HCT116 (cell line): ENCODE results near the gene PPP1R36. TPM values are rescaled to one million over a fixed set of nuclear protein-coding genes. Genes with fewer than 3 reads are reported as not detected.

Experiments used
- ATAC-seq: fragments of 200-7000 bp; cut with Tn5 transposase; 2 replicates; pipeline ENCODE4 v1.9.1; 2020; ENCODE audit warnings: mild to moderate bottlenecking, moderate library complexity
- BruUV-seq: library from RNA; stranded (reverse); fragments of 400-500 nt; replicated peaks from 2 replicates; lab custom pipeline; 2021; lab: Mats Ljungman, UMichigan
- CTCF ChIA-PET: fragments of 300-600 bp; sonication (Branson Sonifier 250); formaldehyde crosslinking; loops from one replicate; lab custom pipeline; 2021; ENCODE audit warnings: antibody characterized with exemption; lab: Charles Lee
- POLR2A ChIA-PET: fragments of 300-600, 350-600 bp; sonication (Branson Sonifier 250); formaldehyde crosslinking; loops from one replicate; lab custom pipeline; 2021; ENCODE audit warnings: antibody characterized with exemption; lab: Charles Lee
- RAD21 ChIA-PET, 2 experiments: fragments of 300-600 bp; sonication (Branson Sonifier 250); formaldehyde crosslinking; loops; one replicate each; lab custom pipeline; 2023; ENCODE audit warnings: low total read pairs in 2 of 2; ENCODE audit not compliant: uncharacterized antibody in 2 of 2, unreplicated experiment in 2 of 2, low non-redundant PET in 1 of 2; lab: Charles Lee
- DNase-seq: peaks from one replicate; pipeline ENCODE4 v3.0.0-alpha.2; 2010; ENCODE audit warnings: low read depth, low spot score
- H2AFZ ChIP-seq: fragments of 200-600 bp; shearing (Covaris generic), sonication (generic); 2 replicates; pipeline ENCODE4 v1.6.1; 2017; ENCODE audit warnings: low read depth, mixed run types, mixed read lengths, antibody characterized with exemption, low read length; ENCODE audit not compliant: poor library complexity, severe bottlenecking
- H3K27ac ChIP-seq: 2 replicates; pipeline ENCODE4 v1.5.1; 2012; ENCODE audit warnings: low read depth, low read length
- H3K27me3 ChIP-seq: fragments of 200-600 bp; sonication (generic); 2 replicates; pipeline ENCODE4 v1.6.1; 2016; ENCODE audit warnings: mixed run types, low read length, mixed read lengths; ENCODE audit not compliant: insufficient read depth
- H3K36me3 ChIP-seq, 2 experiments: fragments of 200-500 bp in 1 of 2; fragments of 200-600 bp in 1 of 2; sonication (Bioruptor generic) in 1 of 2; sonication (generic) in 1 of 2; 2 replicates each; pipeline versions ENCODE4 v1.5.1 to v1.6.1; 2014 to 2016; ENCODE audit warnings: low read length in 2 of 2, inconsistent platforms in 1 of 2, mixed read lengths in 1 of 2, mixed run types in 1 of 2; ENCODE audit not compliant: insufficient read depth in 2 of 2, control insufficient read depth in 1 of 2
- H3K4me1 ChIP-seq, 2 experiments: fragments of 200-600 bp in 1 of 2; sonication (generic) in 1 of 2; 2 replicates each; pipeline versions ENCODE4 v1.5.1 to v1.6.1; 2012 to 2017; ENCODE audit warnings: low read length in 2 of 2, inconsistent platforms in 1 of 2, mild to moderate bottlenecking in 1 of 2, mixed read lengths in 1 of 2, mixed run types in 1 of 2, moderate library complexity in 1 of 2; ENCODE audit not compliant: insufficient read depth in 2 of 2, control insufficient read depth in 1 of 2
- H3K4me2 ChIP-seq: fragments of 200-600 bp; sonication (generic); 2 replicates; pipeline ENCODE4 v1.6.1; 2017; ENCODE audit warnings: mixed run types, low read length, mixed read lengths
- H3K4me3 ChIP-seq, 2 experiments: fragments of 200-600 bp in 1 of 2; sonication (generic) in 1 of 2; replicated peaks in 1 of 2; 2 replicates each; pipeline ENCODE4 v1.5.1; 2011 to 2016; ENCODE audit warnings: low read length in 2 of 2, control low read depth in 1 of 2, low read depth in 1 of 2, mild to moderate bottlenecking in 1 of 2, mixed read lengths in 1 of 2, mixed run types in 1 of 2
- H3K79me2 ChIP-seq: fragments of 200-600 bp; sonication (generic); 2 replicates; pipeline ENCODE4 v1.6.1; 2017; ENCODE audit warnings: mild to moderate bottlenecking, mixed run types, low read length, moderate library complexity, mixed read lengths; ENCODE audit not compliant: insufficient read depth
- H3K9ac ChIP-seq: fragments of 200-600 bp; sonication (generic); 2 replicates; pipeline ENCODE4 v1.6.1; 2016; ENCODE audit warnings: low read length, mixed read lengths
- H3K9me2 ChIP-seq: fragments of 200-600 bp; sonication (generic), shearing (Covaris generic); 2 replicates; pipeline ENCODE4 v1.6.1; 2017; ENCODE audit warnings: mixed run types, mild to moderate bottlenecking, moderate library complexity; ENCODE audit not compliant: insufficient read depth
- H3K9me3 ChIP-seq, 2 experiments: fragments of 200-500 bp in 1 of 2; fragments of 200-600 bp in 1 of 2; sonication (Bioruptor generic) in 1 of 2; sonication (generic) in 1 of 2; 2 replicates each; pipeline ENCODE4 v1.6.1; 2014 to 2017; ENCODE audit warnings: low read length in 2 of 2, mixed read lengths in 2 of 2, inconsistent platforms in 1 of 2, low read depth in 1 of 2, mild to moderate bottlenecking in 1 of 2, mixed run types in 1 of 2, moderate library complexity in 1 of 2; ENCODE audit not compliant: control insufficient read depth in 1 of 2, insufficient read depth in 1 of 2
- H4K20me1 ChIP-seq: fragments of 200-600 bp; sonication (generic), shearing (Covaris generic); 2 replicates; pipeline ENCODE4 v1.6.1; 2017; ENCODE audit warnings: mixed run types, mild to moderate bottlenecking, moderate library complexity; ENCODE audit not compliant: insufficient read depth
- CBX3 ChIP-seq: IDR thresholded peaks from 2 replicates; pipeline ENCODE4 v1.6.1; 2012; ENCODE audit warnings: low read depth
- CEBPB ChIP-seq: IDR thresholded peaks from 2 replicates; pipeline ENCODE4 v1.6.1; 2012; ENCODE audit warnings: low read depth
- EZH2phosphoT487 ChIP-seq: fragments of 200-600 bp; IDR thresholded peaks from 2 replicates; pipeline ENCODE4 v1.6.1; 2018; ENCODE audit warnings: antibody characterized with exemption, borderline replicate concordance
- JUND ChIP-seq: IDR thresholded peaks from 2 replicates; pipeline ENCODE4 v1.6.1; 2012
- POLR2A ChIP-seq: IDR thresholded peaks from 2 replicates; pipeline ENCODE4 v1.7.0; 2011; ENCODE audit warnings: borderline replicate concordance; ENCODE audit not compliant: insufficient read depth, insufficient read length; ENCODE audit errors: extremely low read depth
- SRF ChIP-seq: IDR thresholded peaks from 2 replicates; pipeline ENCODE4 v1.6.1; 2012; ENCODE audit warnings: low read depth
- TCF7L2 ChIP-seq: IDR thresholded peaks from 2 replicates; pipeline ENCODE4 v1.7.0; 2011; ENCODE audit warnings: borderline replicate concordance, inconsistent platforms; ENCODE audit not compliant: insufficient read depth, insufficient read length; ENCODE audit errors: extremely low read depth
- ZFX ChIP-seq: fragments of 450-650 bp; IDR thresholded peaks from 2 replicates; pipeline ENCODE4 v1.6.1; 2017
- intact Hi-C: fragments of 100-400 bp; cut with micrococcal nuclease; formaldehyde crosslinking; loops from 2 replicates; pipeline ENCODE4 v1.10.0; 2022
- total RNA-seq: library from RNA; stranded (reverse); gene quantifications from one replicate; pipeline ENCODE4 v1.2.1, GENCODE V29; 2021; ENCODE audit not compliant: unreplicated experiment
- TF ChIP-seq, protein P1 (sequence below): IDR thresholded peaks from 2 replicates; pipeline ENCODE4 v1.6.1; 2012
- TF ChIP-seq, protein P2 (sequence below): IDR thresholded peaks from 2 replicates; pipeline ENCODE4 v1.6.1; 2011; ENCODE audit warnings: mild to moderate bottlenecking, low read length, moderate library complexity; ENCODE audit not compliant: insufficient replicate concordance; ENCODE audit errors: extremely low read depth
- TF ChIP-seq, protein P3 (sequence below): IDR thresholded peaks from 2 replicates; pipeline ENCODE4 v1.6.1; 2012; ENCODE audit warnings: low read depth

The PPP1R36 gene
- total RNA-seq, 1 experiment from 2014 or later: 0.47 TPM

DNA sequence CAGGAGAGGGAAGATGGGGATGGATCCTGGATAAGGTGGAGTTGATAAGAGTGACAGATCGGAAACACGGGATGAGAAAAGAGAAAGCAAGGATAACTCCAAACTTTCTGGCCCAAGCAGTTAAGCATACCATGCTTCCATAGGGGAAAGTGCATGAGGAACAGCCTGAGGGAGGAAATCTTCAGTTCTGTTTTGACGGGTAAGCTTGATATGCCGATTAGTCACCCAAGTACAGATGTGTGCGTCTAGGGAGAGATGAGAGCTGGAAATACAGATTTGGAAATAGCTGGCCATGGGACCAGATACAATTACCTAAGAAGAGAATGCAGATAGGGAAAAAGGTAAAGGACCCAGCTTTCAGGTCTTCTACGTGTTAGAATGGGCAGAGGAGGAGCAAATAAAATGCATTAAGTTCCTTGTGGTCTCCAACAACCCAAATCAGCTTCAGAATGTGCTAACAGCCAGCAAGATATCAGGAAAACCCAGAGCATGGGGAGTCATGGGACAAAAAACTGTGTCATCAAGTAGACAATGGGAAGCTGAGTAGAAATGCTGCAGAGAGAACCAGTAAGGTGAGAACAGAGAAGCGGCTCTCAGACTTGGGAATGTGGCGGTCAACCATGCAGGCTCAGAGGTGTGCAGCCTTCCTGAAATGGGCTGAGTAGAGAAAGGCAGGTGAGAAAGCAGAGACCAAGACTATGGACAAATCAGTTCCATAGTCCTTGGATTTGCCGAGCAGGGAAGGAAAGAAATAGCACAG, 56.3 kb downstream of the PPP1R36 start:
- Histone ChIP-seq H4K20me1 (no peaks in the 10 kb centered on the region), H3K9me2 (no peaks in the 10 kb centered on the region), H3K4me3 (no peak overlapping the region), H3K27me3 (no peaks in the 10 kb centered on the region), H3K4me2 (no peak overlapping the region), H3K36me3 (no peaks in the 10 kb centered on the region), H3K9me3 (no peaks in the 10 kb centered on the region), H2AFZ (no peak overlapping the region), H3K9ac (no peak overlapping the region), H3K4me1 (no peaks in the 10 kb centered on the region), H3K27ac (no peak overlapping the region), H3K79me2 (no peaks in the 10 kb centered on the region)
- DNase-seq (no peak), ATAC-seq (no peak)
- intact Hi-C loops: no loop called here
- no TSS peak for BruUV-seq
- TF ChIP-seq CEBPB: no peak
- no peak for TF ChIP-seq JUND
- TF ChIP-seq, protein P1, sequence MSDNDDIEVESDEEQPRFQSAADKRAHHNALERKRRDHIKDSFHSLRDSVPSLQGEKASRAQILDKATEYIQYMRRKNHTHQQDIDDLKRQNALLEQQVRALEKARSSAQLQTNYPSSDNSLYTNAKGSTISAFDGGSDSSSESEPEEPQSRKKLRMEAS: no peak
- TF ChIP-seq TCF7L2: no peak
- TF ChIP-seq POLR2A: no peak
- TF ChIP-seq EZH2phosphoT487: no peak
- ChIA-PET RAD21 (interaction anchor here in 1 of 2 experiments (0.6 kb wide), 1 partner anchor 496 kb away, joined by 4 read pairs; the partner anchor contains the start of gene MAX), CTCF (no interaction called here), POLR2A (no interaction called here)

DNA sequence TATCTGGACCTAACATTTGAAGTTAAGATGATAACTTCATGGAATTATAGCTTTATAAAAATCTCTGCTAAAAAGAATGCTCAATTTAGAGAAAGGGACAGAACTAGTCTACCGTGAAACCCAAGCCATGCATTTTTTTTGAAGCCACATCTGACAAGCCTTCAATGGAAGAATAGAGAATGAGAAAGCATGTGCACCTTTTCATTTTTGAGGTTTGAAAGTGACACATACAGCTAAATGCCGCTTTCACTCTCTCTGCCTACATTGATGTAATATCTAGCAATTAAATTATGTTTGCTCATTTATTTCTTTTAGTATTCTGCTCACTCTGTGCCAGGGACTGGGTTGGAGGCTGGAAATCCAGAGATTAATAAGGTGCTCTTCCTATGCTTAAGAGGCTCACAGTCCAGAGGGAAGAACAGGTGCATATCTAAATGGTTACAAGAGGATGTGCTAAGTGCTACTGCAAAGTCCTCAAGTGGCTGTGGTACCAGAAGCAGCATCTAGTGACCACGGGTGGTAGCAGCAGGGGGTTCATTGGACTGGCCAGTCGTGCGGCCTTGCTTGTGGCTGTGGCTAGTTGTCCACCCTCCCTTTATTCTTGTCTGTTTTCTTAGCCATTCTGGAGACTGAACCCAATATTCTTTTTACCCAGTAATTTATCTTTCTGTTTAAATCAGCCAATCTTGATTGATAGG, 60.4 kb downstream of the PPP1R36 start:
- H3K36me3 ChIP-seq: no peaks in the 10 kb centered on the region
- CTCF ChIA-PET: interaction anchor here (1.9 kb wide), 1 partner anchor 26 kb away, joined by 4 read pairs; no protein-coding TSS in a partner anchor
- TF ChIP-seq CBX3: no peak
- no peak for TF ChIP-seq TCF7L2
- TF ChIP-seq, protein P1: no peak
- TF ChIP-seq, protein P2, sequence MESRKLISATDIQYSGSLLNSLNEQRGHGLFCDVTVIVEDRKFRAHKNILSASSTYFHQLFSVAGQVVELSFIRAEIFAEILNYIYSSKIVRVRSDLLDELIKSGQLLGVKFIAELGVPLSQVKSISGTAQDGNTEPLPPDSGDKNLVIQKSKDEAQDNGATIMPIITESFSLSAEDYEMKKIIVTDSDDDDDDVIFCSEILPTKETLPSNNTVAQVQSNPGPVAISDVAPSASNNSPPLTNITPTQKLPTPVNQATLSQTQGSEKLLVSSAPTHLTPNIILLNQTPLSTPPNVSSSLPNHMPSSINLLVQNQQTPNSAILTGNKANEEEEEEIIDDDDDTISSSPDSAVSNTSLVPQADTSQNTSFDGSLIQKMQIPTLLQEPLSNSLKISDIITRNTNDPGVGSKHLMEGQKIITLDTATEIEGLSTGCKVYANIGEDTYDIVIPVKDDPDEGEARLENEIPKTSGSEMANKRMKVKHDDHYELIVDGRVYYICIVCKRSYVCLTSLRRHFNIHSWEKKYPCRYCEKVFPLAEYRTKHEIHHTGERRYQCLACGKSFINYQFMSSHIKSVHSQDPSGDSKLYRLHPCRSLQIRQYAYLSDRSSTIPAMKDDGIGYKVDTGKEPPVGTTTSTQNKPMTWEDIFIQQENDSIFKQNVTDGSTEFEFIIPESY: no peak
- no peak for TF ChIP-seq SRF
- no peak for TF ChIP-seq CEBPB
- no peak for TF ChIP-seq ZFX
- TF ChIP-seq, protein P3, sequence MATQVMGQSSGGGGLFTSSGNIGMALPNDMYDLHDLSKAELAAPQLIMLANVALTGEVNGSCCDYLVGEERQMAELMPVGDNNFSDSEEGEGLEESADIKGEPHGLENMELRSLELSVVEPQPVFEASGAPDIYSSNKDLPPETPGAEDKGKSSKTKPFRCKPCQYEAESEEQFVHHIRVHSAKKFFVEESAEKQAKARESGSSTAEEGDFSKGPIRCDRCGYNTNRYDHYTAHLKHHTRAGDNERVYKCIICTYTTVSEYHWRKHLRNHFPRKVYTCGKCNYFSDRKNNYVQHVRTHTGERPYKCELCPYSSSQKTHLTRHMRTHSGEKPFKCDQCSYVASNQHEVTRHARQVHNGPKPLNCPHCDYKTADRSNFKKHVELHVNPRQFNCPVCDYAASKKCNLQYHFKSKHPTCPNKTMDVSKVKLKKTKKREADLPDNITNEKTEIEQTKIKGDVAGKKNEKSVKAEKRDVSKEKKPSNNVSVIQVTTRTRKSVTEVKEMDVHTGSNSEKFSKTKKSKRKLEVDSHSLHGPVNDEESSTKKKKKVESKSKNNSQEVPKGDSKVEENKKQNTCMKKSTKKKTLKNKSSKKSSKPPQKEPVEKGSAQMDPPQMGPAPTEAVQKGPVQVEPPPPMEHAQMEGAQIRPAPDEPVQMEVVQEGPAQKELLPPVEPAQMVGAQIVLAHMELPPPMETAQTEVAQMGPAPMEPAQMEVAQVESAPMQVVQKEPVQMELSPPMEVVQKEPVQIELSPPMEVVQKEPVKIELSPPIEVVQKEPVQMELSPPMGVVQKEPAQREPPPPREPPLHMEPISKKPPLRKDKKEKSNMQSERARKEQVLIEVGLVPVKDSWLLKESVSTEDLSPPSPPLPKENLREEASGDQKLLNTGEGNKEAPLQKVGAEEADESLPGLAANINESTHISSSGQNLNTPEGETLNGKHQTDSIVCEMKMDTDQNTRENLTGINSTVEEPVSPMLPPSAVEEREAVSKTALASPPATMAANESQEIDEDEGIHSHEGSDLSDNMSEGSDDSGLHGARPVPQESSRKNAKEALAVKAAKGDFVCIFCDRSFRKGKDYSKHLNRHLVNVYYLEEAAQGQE: no peak
- TF ChIP-seq JUND: no peak

More for the DNA sequence above, 60.4 kb downstream of the PPP1R36 start:
- Histone ChIP-seq H3K4me3 (no peak overlapping the region), H3K4me2 (no peak overlapping the region), H3K27me3 (no peaks in the 10 kb centered on the region), H3K79me2 (no peaks in the 10 kb centered on the region), H3K9me3 (no peaks in the 10 kb centered on the region), H3K9ac (no peak overlapping the region), H3K9me2 (no peaks in the 10 kb centered on the region), H3K27ac (no peak overlapping the region), H2AFZ (no peak overlapping the region), H4K20me1 (no peaks in the 10 kb centered on the region), H3K4me1 (no peaks in the 10 kb centered on the region; a peak in 1 of 4 replicates)
- DNase-seq (no peak), ATAC-seq (no peak)
- no TSS peak for BruUV-seq
- POLR2A ChIA-PET: no interaction called here
- RAD21 ChIA-PET: no interaction called here
- intact Hi-C loops: no loop called here
